Renal pelvis (tissue), 4 donors: ENCODE data around the gene UNC5A. TPM values are rescaled to one million over a fixed set of nuclear protein-coding genes. Genes with fewer than 3 reads are reported as not detected.

Experiments used
- DNase-seq: peaks from one replicate; pipeline ENCODE4 v3.0.0-alpha.2; 2013
- polyA plus RNA-seq, 3 donors: library from polyadenylated mRNA; unstranded; fragments of 120-200 nt; gene quantifications; one replicate each; pipeline ENCODE4 v1.2.1, GENCODE V29; 2013; ENCODE audit not compliant: insufficient read length in 3 of 3

Gene UNC5A
- polyA plus RNA-seq, 3 donors, result 0.13 to 0.43 (median 0.34) TPM

GRCh38 chr5:176897263-176897662 is 86.9 kb downstream of the UNC5A start:
- DNase-seq, result no peak

- no peak for DNase-seq
Measured at GRCh38 chr5:176899296-176899891, 89.0 kb downstream of the UNC5A start, which contains the start of gene HK3. TSS of gene HK3 (minus strand) at chr5:176899346. CDS start at chr5:176896159, 3,187 bp downstream.

GRCh38 chr5:176899946-176900779 is 89.8 kb downstream of the UNC5A start:
- no peak for DNase-seq

GRCh38 chr5:176900780-176901204 is 90.4 kb downstream of the UNC5A start:
- DNase-seq, result no peak

- no peak for DNase-seq
Measured at GRCh38 chr5:176901260-176902101, 91.1 kb downstream of the UNC5A start.

- no peak for DNase-seq
Measured at GRCh38 chr5:176902102-176902814, 91.9 kb downstream of the UNC5A start.

- DNase-seq, result no peak
Measured at GRCh38 chr5:176902911-176903664, 92.7 kb downstream of the UNC5A start.

- DNase-seq, result no peak
Measured at GRCh38 chr5:176904276-176904675, 93.9 kb downstream of the UNC5A start.

- DNase-seq, result no peak
Measured at GRCh38 chr5:176906126-176906525, 95.8 kb downstream of the UNC5A start.

GRCh38 chr5:176906796-176907195 is 96.4 kb downstream of the UNC5A start:
- DNase-seq, result no peak

- no peak for DNase-seq
Measured at GRCh38 chr5:176908675-176909368, 98.5 kb downstream of the UNC5A start.

- DNase-seq, result no peak
Measured at GRCh38 chr5:176912115-176912514, 101.8 kb downstream of the UNC5A start.

- no peak for DNase-seq
Measured at GRCh38 chr5:176915906-176916305, 105.5 kb downstream of the UNC5A start.

- DNase-seq, result no peak
Measured at GRCh38 chr5:176916337-176916736, 106.0 kb downstream of the UNC5A start.

- no peak for DNase-seq
Measured at GRCh38 chr5:176918613-176919012, 108.3 kb downstream of the UNC5A start.

GRCh38 chr5:176921714-176922113 is 111.4 kb downstream of the UNC5A start:
- DNase-seq, result no peak

- no peak for DNase-seq
Measured at GRCh38 chr5:176922817-176923216, 112.5 kb downstream of the UNC5A start.

- no peak for DNase-seq
Measured at GRCh38 chr5:176927562-176927961, 117.2 kb downstream of the UNC5A start.

- no peak for DNase-seq
Measured at GRCh38 chr5:176929654-176930053, 119.3 kb downstream of the UNC5A start.
